GM13976 (cell line): ENCODE data around the gene SPPL3.
"Not testable (repeated sequence)": the region's sequence is repeated elsewhere in the genome, so short reads cannot be mapped to it uniquely, and the experiment has no call there.

Source experiments
- DNase-seq: peaks from one replicate; pipeline ENCODE4 v3.0.0; 2012; ENCODE audit warnings: low spot score
- CTCF ChIP-seq: IDR thresholded peaks from 2 replicates; pipeline ENCODE4 v1.5.1; 2012; ENCODE audit warnings: borderline replicate concordance, mild to moderate bottlenecking; ENCODE audit not compliant: insufficient read depth; ENCODE audit errors: extremely low read depth, missing control alignments, control extremely low read depth
- in situ Hi-C: fragments of 300-500 bp; cut with MboI; formaldehyde crosslinking; loops from one replicate; pipeline ENCODE4 v1.12.0; 2022; ENCODE audit warnings: low sequenced_read_pairs, mixed read lengths, inconsistent platforms; ENCODE audit not compliant: unreplicated experiment

The SPPL3 gene

DNA sequence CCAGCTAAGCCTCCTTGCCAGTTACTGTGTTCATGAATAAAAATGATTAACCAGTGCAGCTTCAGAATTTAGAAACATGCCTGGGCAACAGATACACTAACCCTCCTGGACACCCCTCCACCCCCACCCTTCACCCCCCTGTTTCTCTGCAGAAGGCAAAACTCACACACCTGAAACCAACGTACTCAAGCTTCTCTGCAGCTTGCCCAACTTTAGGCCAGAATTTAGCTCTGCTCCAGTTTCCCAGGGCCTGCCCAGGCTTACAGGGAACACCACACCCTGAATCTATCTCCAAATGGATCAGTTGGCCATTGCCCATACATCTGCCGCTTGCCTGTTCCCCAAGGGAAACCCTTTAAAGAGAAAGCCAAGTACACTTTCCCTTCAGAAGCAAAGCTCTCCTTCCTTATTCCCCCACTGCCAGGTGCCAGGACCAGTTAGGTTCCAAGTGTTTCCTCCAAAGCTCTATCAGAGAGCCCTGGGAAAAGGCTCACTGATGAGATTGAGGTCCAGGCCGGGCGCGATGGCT, 1.8 kb upstream of the SPPL3 start:
- no peak for TF ChIP-seq CTCF
- in situ Hi-C loops, result no loop called here
- no peak for DNase-seq

DNA sequence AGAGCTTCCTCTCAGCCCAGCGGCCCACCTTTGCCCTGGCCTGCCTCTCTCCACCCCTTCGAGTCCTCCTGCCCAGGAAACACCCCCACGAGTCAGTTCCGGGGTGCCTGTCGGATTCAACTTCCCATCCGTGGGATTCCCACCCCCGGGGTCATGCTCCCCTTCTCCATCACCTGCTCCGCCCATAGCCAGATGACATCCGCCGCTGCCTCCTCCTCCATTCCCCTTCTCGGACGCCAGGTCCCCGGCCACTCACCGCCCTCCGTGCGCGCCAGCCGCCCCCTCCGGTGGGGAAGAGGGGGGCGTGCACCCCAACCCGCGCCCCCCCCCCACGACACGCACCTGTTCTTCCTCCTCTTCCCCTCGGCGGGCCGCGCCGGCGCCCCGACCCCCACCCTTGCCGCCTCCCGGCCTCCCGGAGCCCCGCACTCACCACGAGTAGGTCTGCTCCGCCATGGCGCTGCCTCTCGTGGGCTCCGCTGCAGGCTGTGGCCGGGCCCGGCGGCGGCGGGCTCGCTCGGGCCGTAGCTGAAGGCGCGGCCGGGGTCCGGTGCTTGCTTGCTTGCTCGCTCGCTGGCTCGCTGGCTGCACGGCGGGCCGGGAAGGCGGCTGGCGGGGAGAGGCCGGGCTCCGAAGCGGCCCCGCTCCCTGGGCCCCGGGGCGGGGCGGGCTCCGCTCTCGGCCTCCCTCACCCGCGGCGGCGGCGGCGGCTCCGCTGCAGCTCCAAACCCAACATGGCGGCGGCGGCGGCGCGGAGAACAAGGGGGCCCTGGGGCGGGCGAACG, 554 bp downstream of the SPPL3 start:
- DNase-seq, result peak; percentile 83
- in situ Hi-C loops, result no loop called here
- TF ChIP-seq CTCF, result no peak

- in situ Hi-C loops, result no loop called here
- DNase-seq, result no peak
- no peak for TF ChIP-seq CTCF
Measured at GRCh38 chr12:120902846-120903411, 1.2 kb downstream of the SPPL3 start.

DNA sequence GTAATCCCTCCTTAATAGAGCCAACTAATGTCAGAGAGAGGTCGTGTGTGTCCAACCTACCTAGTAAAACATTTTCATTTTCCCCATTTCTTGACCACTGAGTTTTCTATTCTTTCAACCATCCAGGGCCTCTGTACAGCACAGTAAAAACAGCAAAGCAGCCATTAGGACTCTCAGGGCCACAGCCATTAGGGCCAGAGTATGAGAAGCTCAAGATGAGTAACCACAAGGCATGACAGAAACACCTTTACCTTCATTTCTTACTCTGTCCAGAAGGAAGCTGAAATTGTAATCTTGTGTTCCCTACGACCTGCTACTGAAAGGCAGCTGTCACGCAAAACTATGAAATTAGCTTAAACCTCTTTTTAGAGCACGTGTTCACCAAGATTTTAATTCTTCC, 2.3 kb downstream of the SPPL3 start:
- DNase-seq, result no peak
- in situ Hi-C loops, result no loop called here
- TF ChIP-seq CTCF, result no peak

DNA sequence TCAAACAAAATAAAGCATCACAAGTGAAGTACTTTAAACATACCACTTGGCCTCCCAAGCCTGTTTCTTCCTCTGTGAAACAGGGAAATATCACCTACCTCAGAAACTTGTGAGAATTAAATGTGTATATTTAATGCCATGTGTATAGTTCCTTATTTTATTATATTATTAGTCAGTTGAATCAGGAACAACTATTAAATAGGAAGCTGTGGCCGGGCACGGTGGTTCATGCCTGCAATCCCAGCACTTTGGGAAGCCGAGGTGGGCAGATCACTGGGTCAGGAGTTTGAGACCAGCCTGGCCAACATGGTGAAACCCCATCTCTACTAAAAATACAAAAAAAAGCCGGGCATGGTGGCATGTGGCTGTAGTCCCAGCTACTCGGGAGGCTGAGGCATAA, 3.1 kb downstream of the SPPL3 start:
- DNase-seq, in situ Hi-C loops: not testable (repeated sequence)

DNA sequence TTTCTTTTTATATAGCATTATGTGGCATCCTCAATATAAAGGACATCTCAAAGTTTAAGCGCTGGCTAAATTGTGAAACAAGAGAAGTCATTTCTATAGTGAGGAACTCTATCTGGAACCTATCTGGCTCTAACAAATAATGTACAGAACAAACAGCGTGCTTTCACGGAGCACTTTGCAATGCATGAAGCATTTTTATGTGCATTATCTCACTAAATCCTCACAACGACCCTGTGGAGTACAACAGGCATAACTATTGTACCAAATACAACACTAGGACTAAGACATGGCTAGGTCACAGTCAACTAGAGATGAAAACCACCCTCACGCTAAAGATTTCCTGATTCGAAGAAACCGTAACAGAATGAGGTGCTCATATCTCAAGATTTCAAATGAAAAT, 8.6 kb downstream of the SPPL3 start:
- TF ChIP-seq CTCF, result no peak
- DNase-seq, result no peak
- in situ Hi-C loops, result no loop called here

- DNase-seq, result no peak
- TF ChIP-seq CTCF, result no peak
- in situ Hi-C loops, result no loop called here
Measured at GRCh38 chr12:120892265-120892664, 11.9 kb downstream of the SPPL3 start.
